HG02884 (cell line): Measurements from ENCODE around the gene DDI2.

Experiments used
- ATAC-seq: cut with Tn5 transposase; IDR thresholded peaks from one replicate; pipeline ENCODE4 v1.9.1; 2021; ENCODE audit warnings: mild to moderate bottlenecking, moderate library complexity; ENCODE audit not compliant: unreplicated experiment

Gene DDI2

GRCh38 chr1:15605398-15606383 lies 11.6 kb upstream of the DDI2 start:
- no peak for ATAC-seq

- no peak for ATAC-seq
Observed at GRCh38 chr1:15609631-15610030, 7.6 kb upstream of the DDI2 start.

- ATAC-seq = no peak
Observed at GRCh38 chr1:15610167-15610566, 7.1 kb upstream of the DDI2 start.

- ATAC-seq = peak; percentile 15
Observed at GRCh38 chr1:15616373-15617172, 685 bp upstream of the DDI2 start.

GRCh38 chr1:15618077-15618654 lies 908 bp downstream of the DDI2 start:
- no peak for ATAC-seq

GRCh38 chr1:15618655-15619525 lies 1.6 kb downstream of the DDI2 start:
- no peak for ATAC-seq

GRCh38 chr1:15620155-15620545 lies 2.9 kb downstream of the DDI2 start:
- ATAC-seq = no peak

- ATAC-seq = no peak
Observed at GRCh38 chr1:15620902-15621682, 3.8 kb downstream of the DDI2 start.

GRCh38 chr1:15621975-15622374 lies 4.7 kb downstream of the DDI2 start:
- ATAC-seq = no peak

- ATAC-seq = no peak
Observed at GRCh38 chr1:15622712-15623373, 5.6 kb downstream of the DDI2 start.

GRCh38 chr1:15623435-15623834 lies 6.2 kb downstream of the DDI2 start:
- ATAC-seq = no peak

- no peak for ATAC-seq
Observed at GRCh38 chr1:15624133-15624714, 7.0 kb downstream of the DDI2 start.

GRCh38 chr1:15625056-15625917 lies 8.0 kb downstream of the DDI2 start:
- no peak for ATAC-seq

- ATAC-seq = no peak
Observed at GRCh38 chr1:15626269-15626950, 9.2 kb downstream of the DDI2 start.

GRCh38 chr1:15627343-15627988 lies 10.2 kb downstream of the DDI2 start:
- ATAC-seq = no peak

- no peak for ATAC-seq
Observed at GRCh38 chr1:15628003-15628402, 10.7 kb downstream of the DDI2 start.
